GM21360 (cell line): ENCODE results near the gene ZNF181.

Experiments
- ATAC-seq: cut with Tn5 transposase; IDR thresholded peaks from one replicate; pipeline ENCODE4 v1.9.1; 2021; ENCODE audit warnings: mild to moderate bottlenecking, moderate library complexity; ENCODE audit not compliant: unreplicated experiment

The ZNF181 gene

DNA sequence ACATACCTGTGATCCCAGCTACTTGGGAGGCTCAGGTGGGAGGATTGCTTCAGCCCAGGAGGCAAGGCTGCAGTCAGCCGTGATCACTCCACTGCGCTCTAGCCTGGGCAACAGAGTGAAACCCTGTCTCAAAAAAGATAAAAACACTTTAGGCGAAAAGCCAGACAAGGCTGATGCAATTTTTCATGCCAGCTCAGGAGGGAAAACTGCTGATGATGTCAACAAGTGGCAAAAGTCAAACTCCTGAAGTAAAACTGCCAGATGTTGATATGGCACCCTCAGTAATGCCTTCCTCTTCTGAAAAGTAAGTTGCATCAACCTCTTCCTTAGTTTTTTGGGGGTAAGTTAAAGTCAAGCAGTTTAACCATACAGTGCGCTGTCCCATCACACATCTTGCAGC is 23.4 kb downstream of the ZNF181 start:
- ATAC-seq: no peak

DNA sequence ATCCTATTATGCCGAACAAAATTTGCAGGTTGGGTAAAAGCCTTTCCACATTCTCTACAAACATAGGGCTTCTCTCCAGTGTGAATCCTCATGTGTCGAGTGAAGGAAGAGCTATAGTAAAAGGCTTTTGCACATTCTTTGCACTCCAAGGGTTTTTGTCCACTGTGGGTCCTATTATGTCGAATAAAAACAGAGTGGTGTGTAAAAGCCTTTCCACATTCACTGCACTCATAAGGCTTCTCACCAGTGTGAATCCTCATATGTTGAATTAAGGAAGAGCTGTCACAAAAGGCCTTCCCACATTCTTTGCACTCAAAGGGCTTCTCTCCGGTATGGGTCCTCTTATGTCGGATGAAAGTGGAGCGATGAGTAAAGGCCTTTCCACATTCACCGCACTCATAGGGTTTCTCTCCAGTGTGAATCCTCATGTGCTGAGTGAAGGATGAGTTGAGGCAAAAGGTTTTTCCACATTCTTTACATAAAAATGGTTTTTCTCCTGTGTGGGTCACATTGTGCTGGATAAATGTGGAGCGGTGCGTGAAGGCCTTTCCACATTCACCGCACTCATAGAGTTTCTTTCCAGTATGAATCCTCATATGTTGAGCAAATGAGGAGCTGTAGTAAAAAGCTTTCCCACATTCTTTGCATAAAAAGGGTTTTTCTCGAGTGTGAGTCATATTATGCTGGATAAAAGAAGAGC is 25.3 kb downstream of the ZNF181 start:
- no peak for ATAC-seq

DNA sequence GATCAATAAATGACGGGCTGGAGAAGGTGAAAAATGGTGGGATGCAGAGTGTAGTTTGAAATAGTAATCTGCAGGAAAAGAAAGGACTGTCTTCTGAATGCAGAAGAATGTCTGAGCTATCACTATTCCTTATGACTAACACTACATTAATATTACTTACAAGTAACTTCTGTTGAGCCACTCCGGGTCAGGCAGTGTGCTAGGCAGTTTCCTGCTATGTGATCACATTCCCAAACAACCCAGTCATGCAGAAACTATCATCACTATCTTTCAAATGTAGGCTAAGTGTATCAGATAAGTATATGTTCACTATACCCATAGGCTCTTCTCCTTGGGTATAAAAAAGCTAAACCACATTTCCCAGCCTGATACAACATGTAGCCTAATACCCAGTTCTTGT is 32.3 kb downstream of the ZNF181 start:
- no peak for ATAC-seq

DNA sequence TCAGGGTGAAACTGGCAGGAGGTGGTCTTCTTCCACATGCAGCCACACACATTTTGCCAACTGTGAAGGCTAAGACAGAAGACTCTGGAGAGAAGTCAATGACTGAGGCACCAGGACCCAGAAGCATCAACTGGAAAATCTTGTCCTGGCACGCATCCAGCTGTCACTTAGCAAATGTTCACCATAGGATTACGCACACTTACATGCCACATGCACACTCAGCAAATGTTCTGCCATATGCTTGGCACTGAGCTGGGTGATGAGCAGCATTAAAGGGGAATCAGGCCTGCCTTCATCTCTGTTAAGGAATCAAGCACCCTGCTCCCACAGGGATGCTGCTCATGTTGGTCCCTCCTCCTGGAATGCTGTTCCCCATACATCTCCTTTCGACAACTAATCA is 33.9 kb downstream of the ZNF181 start:
- ATAC-seq: no peak

DNA sequence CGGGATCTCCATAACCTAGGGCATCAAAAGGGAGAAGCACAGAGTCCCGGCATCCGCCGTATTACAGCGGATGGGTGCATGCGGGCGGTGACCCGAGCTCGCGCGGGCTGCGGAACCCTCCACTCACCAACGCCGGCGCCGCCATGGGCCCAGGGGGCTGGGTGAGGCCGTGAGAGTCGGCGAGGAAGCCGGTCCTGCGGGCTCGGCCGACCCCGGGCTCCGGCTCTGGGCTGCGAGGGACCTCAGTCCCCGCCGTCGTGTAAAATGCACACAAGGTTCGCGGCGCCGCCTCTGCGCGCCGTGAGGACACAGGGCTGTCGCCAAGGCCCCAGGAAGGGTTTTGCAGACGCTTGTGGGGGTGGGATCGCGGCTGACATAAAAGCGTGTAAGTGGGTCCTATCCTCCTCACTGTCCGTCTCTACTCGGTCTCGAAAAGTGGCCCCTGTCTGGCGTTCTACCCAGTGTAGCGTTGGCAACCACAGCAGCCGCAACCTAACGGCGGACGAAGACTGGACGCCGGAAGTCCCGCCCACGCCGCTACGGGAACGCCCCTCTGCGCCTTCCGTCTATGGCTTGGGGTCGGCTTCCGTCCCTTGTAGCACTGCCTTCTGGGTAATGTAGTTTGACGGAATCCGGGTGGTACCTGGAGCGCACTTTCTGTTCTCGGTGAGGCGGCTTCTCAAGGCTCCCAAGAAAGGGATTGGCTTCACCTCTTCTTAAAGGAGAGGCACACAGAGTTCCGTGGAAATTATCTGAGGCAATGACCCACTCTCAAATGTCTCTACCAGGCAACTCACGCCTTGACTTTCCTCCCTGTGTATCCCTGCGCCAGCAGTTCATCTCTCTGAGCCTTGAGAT is 38.9 kb downstream of the ZNF181 start, which contains the start of gene ZNF599:
TSS of gene ZNF599 (minus strand) at position 519 of the 858 bp plus-strand sequence. CDS start at position 145, 374 bp downstream.
- ATAC-seq: peak; percentile 93

DNA sequence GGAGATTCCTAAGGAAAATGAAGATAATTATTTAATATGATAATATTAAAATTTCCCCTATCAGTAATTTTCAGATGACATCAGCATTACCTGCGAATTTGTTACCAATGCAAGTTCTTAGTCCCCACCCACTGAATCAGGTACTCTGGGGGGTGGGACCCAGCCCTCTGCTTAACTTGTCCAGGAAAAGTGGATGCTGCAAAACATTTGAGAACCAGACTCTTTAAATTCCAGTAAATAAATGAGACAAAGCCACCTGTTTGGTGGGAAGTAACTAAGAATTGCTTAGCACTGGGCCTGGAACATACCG is 39.5 kb downstream of the ZNF181 start:
- ATAC-seq: no peak

DNA sequence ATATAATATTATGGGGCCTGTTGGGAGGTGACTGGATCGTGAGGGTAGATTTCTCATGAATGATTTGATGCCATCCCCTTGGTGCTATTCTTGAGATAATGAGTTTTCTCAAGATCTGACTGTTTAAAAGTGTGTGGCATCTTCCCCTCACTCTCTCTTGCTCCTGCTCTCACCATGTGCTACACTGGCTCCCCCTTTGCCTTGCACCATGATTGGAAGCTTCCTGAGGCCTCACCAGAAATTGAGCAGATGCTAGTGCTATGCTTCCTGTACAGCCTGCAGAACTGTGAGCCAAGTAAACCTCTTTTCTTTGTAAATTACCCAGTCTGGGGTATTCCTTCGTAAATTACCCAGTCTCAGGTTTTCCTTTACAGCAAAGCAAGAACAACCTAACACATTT is 40.8 kb downstream of the ZNF181 start:
- ATAC-seq: no peak

DNA sequence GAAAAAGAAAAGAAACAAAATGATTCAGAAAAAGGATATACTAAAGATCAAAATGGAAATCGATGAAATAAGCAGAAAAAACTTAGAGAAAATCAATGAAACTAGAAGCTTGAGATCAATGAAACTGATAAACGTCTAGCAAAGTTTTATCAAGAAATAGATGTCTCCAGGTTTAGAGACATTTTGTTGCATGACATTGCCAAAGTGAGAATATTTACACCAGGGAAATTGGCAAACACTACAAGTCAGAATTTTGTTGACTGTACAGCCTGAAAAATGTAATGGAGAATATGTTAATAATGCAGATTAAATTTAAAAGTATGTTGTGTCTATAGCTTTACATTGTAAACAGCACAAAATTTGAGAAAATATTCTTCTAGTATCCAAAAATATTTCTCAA is 44.3 kb downstream of the ZNF181 start:
- ATAC-seq: no peak

DNA sequence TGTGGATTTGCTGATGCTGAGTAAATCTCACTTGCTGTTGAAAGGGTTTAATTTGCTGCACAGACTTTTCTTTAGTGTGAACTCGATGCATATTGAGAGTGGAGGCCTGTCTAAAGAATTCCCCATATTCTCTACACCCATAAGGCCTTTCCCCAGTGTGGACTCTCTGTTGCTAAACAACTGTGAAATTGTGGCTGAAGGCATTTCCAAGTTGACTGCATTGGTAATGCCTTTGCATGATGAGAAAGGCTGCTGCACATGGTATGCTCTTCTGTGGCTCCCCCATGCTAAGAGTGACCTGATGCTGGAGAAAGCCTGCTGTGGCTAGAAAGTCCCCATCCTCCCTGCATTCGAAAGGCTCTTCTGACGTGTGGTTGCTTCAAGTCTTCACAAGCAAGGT is 45.6 kb downstream of the ZNF181 start:
- no peak for ATAC-seq

DNA sequence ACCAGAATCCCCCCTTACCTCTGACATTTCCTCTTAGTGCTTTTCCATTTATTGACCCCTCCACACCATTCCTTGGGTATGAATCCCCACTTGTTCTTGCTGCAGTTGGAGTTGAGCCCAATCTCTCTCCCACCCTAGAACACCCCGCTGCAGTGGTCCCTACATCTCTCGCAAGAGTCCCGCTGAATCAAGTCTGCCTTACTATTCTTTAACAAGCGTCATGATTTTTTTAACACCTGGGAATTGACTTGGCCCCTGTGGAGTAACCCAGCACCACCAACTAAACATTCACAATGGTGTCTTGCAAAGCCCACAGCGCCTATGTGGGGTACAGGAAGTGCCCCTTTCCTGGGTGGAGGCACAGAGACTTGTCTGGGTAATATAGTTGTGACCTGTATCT is 52.2 kb downstream of the ZNF181 start:
- ATAC-seq: no peak

DNA sequence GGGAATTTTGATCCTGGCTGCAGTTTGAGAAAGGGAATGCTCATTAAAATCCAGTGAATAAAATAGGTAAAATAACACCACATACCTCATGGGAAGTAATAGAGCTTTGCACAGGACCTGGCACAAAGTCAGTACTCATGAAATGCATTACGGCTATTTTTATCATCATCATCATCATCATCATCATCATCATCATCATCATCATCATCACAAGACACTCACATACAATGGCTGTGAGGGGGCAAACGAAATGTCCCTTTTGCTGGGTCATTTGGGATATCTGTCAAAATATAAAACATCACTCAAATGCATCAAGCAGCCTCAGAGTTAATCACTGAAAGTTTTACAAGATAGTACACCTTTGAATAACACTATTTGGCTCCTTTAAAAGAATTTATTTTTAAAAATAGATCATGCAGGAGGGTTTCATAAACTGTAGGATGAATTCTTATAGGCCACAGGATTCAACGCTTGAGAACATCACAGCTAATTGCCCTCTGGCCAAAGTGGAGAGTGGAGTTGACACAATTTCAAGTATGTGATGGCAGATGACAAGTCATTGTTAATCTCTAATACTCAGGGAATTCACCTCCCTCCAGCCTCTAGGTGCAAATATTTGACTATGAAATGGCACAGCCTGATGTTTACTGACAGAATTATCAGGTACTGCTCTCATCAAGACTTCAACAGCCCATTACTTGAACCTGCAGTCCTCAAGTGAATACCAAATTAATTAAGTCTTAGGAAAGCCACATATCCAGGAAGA is 53.2 kb downstream of the ZNF181 start:
- ATAC-seq: no peak

DNA sequence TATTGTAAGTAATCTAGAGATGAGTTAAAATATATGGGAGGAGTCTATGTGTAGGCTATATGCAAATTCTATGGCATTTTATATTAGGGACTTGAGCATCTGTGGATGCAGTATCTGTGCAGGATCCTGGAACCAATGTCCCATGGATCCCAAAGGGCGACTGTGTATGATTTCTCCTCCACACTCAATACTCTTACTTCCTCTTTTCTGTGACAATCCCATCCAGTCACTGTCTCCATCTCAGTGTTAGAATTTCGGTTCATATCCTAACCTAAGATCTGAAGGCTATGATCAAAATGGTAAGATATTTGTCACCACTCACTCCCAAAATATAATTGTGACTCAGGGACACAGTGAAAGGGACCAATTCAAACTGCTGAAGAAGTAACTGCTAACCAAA is 54.0 kb downstream of the ZNF181 start:
- ATAC-seq: no peak

DNA sequence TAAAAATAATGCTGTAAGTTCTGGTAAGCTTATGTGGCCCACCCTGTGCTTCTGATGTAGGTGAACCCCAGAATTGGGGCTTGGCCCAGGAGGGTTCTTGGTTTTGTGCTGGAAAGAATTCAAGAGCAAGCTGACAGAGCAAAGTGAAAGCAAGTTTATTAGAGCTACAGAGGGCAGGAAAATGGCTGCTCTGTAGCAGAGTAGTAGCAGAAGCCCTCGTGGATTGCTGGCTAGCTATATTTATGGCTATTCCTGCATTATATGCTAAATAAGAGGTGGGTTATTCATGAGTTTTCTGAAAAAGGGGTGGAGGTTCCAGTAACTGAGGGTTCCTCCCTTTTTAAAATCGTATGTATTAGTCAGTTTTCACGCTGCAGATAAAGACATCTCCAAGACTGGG is 59.5 kb downstream of the ZNF181 start:
- ATAC-seq: no peak

DNA sequence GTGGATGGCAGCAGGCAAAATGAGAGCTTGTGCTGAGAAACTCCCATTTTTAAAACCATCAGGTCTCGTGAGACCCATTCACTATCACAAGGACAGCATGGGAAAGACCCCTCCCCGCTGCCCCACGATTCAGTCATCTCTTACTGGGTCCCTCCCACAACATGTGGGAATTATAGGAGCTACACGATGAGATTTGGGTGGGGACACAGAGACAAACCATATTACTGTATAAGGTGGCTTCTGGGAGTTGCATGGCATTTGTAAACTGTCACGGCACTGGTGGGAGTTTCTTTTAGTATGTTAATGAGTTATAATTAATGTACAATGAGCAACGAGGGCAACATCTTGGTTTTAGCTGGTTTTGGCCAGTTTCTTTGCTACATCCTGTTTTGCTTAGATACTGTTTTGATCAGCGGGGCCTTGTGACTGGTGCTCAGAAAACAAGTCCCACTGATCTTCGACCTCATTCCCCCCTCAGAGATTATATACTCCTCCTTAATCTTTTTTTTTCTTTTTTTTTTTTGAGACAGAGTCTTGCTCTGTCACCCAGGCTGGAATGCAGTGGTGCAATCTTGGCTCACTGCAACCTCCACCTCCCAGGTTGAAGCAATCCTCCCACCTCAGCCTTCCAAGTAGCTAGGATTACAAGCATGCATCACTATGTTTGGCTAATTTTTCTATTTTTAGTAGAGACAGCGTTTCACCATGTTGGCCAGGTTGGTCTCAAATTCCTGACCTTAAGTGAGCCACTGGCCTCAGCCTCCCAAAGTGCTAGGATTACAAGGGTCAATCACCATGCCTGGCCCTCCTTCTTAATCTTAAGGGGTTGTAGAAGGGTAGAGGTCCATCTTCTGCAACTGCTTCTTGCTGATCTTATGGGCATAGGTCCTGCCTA is 60.3 kb downstream of the ZNF181 start:
- no peak for ATAC-seq
